ENCODE data around the gene ETHE1. TPM values are rescaled to one million over a fixed set of nuclear protein-coding genes. Genes with fewer than 3 reads are reported as not detected.

ETHE1 gene
- 100 to 1,000 TPM in 2 of 4 donors, 10 to 100 TPM in 2; 66.6 to 126 (median 98.5) TPM for total RNA-seq

DNA sequence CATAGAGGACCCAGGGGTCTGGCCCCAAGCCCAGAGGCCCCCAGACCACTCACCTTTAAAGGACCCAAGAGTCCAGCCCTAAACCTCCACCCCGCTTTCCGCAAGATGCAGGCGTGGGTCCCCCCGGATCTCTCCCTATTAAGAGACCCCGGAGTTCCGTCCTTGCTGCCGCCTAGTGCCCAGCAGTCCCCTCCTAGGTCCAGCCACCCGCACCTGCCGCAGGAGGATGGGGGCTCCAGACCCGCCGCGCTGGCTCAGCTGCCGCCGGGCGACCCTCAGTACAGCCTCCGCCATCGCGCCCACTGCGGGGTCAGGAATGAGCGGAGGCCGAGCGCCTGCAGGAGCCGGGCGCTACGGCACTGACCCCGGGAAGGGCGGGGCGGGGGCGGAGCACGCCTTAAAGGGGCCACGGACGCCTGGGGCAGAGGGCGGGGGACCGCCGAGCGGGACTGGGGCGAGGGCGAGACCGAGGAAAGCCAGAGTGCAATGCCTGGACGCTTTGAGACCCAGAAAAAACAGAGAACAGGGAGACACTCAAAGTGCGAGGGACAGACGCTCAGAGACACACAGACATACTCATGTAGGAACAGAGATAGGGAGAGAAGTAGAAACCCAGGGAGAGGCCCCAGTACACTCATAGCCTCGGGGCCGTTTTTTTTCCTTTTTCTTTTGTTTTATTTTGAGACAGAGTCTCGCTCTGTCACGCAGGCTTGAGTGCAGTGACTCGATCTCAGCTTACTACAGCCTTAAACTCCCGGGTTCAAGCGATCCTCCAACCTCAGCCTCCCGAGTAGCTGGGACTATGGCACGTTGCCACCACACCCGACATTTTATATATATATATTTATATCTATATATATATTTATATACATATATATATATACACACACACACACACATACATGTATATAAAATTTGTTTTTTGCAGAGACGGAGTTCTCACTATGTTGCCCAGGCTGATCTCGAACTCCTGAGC, at the start of gene ETHE1:
ETHE1 (minus strand) TSS at position 318 of the 976 bp plus-strand sequence; CDS start at position 294, 24 bp downstream.
- 4 to 8% methylated on average over 18 to 34 of the region's 54 CpGs for WGBS, 2 donors
- TF ChIP-seq POLR2A (IDR thresholded peaks at IDR 0.05) = peak in 2 of 4 donors; percentile 63 to 88
- TF ChIP-seq, protein P1, sequence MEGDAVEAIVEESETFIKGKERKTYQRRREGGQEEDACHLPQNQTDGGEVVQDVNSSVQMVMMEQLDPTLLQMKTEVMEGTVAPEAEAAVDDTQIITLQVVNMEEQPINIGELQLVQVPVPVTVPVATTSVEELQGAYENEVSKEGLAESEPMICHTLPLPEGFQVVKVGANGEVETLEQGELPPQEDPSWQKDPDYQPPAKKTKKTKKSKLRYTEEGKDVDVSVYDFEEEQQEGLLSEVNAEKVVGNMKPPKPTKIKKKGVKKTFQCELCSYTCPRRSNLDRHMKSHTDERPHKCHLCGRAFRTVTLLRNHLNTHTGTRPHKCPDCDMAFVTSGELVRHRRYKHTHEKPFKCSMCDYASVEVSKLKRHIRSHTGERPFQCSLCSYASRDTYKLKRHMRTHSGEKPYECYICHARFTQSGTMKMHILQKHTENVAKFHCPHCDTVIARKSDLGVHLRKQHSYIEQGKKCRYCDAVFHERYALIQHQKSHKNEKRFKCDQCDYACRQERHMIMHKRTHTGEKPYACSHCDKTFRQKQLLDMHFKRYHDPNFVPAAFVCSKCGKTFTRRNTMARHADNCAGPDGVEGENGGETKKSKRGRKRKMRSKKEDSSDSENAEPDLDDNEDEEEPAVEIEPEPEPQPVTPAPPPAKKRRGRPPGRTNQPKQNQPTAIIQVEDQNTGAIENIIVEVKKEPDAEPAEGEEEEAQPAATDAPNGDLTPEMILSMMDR (IDR thresholded peaks at IDR 0.05) = peak in 1 of 6 experiments; percentile 7
- H3K9me3 ChIP-seq = no peaks in the 10 kb centered on the region
- peaks cover 14 to 81% (median 29%) of the 10 kb centered on the region in 3 donors for H3K4me1 ChIP-seq
- no peaks in the 10 kb centered on the region for H3K36me3 ChIP-seq
- H3K4me3 ChIP-seq = peak within 1 kb of the TSS; percentile 71 to 98 (median 82)
- no peak for DNase-seq
- H3K27me3 ChIP-seq = no peaks in the 10 kb centered on the region
- intact Hi-C loops (cut with DNase I) = no loop called here
- peak within 1 kb of the TSS; percentile 83 to 98 (median 92) for H3K27ac ChIP-seq

- intact Hi-C loops (cut with DNase I) = no loop called here
- Histone ChIP-seq H3K27ac (peak overlapping the region; percentile 85 to 97 (median 90)), H3K4me3 (peak overlapping the region; percentile 23 to 92 (median 78)), H3K36me3 (peaks cover 0 to 15% (median 0%) of the 10 kb centered on the region in 3 donors), H3K27me3 (no peaks in the 10 kb centered on the region), H3K4me1 (peaks cover 19 to 56% (median 24%) of the 10 kb centered on the region in 3 donors), H3K9me3 (no peaks in the 10 kb centered on the region)
- DNase-seq = no peak
- WGBS, 2 donors = 54 to 58% methylated on average over 14 to 32 of the region's 37 CpGs
- TF ChIP-seq, protein P1 (IDR thresholded peaks at IDR 0.05) = no peak
- TF ChIP-seq POLR2A (IDR thresholded peaks at IDR 0.05) = peak in 1 of 4 donors; percentile 9
These were observed 49.2 kb upstream of the ETHE1 start for GRCh38 chr19:43575955-43576878.

DNA sequence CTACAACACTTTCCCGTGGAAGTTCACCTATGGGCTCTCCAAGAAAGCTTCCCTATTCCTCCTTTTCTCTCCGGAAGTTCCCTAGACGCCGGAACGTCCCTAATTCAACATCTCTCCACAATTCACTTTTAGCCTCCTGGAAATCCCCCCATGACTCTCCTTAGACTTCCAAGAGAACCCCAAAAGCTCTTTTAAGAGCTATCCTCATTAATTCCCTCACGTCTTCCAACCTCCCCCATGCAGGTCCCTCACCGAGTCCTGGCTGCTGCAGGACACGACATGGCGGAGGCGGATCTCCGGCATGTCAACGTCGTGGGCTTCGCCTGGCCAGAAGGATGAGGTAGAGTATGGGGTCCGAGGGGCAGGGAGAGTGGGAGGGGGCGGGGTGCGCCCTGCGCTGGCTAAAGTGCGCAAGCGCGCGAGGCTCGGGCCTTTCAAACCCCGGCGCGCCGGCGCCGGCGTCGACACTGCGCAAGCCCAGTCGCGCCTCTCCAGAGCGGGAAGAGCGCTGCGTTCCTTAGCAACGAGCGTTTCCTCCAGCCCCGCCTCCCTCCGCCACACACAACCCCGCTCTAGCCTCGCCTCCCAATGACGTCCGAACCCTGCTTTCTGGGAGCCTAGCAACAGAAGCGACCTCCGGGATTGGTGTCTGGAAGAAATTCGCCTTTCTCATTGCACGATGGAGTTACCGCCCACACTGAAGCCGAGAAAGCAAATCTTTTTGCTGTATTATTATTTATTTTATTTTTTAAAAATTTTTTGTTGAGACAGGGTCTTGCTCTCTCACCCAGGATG, 48.4 kb upstream of the ETHE1 start, which contains the start of the genes PINLYP and XRCC1:
PINLYP (plus strand) TSS at position 646 of the 795 bp plus-strand sequence. CDS start 1,391 bp downstream, outside the sequence.
XRCC1 (minus strand) TSS at position 372 of the 795 bp plus-strand sequence; CDS start at position 303, 69 bp downstream.
- Histone ChIP-seq H3K9me3 (no peaks in the 10 kb centered on the region), H3K4me3 (peak within 1 kb of the TSS; percentile 52 to 92 (median 78)), H3K27ac (peak within 1 kb of the TSS; percentile 85 to 97 (median 90)), H3K36me3 (peaks cover 0 to 21% (median 0%) of the 10 kb centered on the region in 3 donors), H3K27me3 (no peaks in the 10 kb centered on the region), H3K4me1 (peaks cover 14 to 47% (median 24%) of the 10 kb centered on the region in 3 donors)
- peak; percentile 83 for DNase-seq
- TF ChIP-seq POLR2A (IDR thresholded peaks at IDR 0.05) = peak in 2 of 4 donors; percentile 12 to 58
- TF ChIP-seq, protein P1 (IDR thresholded peaks at IDR 0.05) = peak in 1 of 6 experiments; percentile 7
- intact Hi-C loops (cut with DNase I) = no loop called here
- WGBS, 2 donors = 0% methylated on average over 35 to 37 of the region's 51 CpGs

- H3K4me1 ChIP-seq = peaks cover 14 to 39% (median 18%) of the 10 kb centered on the region in 3 donors
- DNase-seq = no peak
- H3K27ac ChIP-seq = peak overlapping the region; percentile 85 to 97 (median 90)
- no peaks in the 10 kb centered on the region for H3K27me3 ChIP-seq
- 22 to 24% methylated on average over 11 to 12 of the region's 12 CpGs for WGBS, 2 donors
- peaks cover 0 to 21% (median 0%) of the 10 kb centered on the region in 3 donors for H3K36me3 ChIP-seq
- intact Hi-C loops (cut with DNase I) = no loop called here
- peak overlapping the region; percentile 52 to 92 (median 78) for H3K4me3 ChIP-seq
- H3K9me3 ChIP-seq = no peaks in the 10 kb centered on the region
- TF ChIP-seq, protein P1 (IDR thresholded peaks at IDR 0.05) = no peak
- no peak for TF ChIP-seq POLR2A (IDR thresholded peaks at IDR 0.05)
These were observed 47.6 kb upstream of the ETHE1 start for GRCh38 chr19:43574424-43575155.
